Measurements from ENCODE around the gene CDH1. TPM values are rescaled to one million over a fixed set of nuclear protein-coding genes. Genes with fewer than 3 reads are reported as not detected.

The CDH1 gene
- total RNA-seq, 2 donors from 2014 or later: 1.1 TPM; not detected in 1

DNA sequence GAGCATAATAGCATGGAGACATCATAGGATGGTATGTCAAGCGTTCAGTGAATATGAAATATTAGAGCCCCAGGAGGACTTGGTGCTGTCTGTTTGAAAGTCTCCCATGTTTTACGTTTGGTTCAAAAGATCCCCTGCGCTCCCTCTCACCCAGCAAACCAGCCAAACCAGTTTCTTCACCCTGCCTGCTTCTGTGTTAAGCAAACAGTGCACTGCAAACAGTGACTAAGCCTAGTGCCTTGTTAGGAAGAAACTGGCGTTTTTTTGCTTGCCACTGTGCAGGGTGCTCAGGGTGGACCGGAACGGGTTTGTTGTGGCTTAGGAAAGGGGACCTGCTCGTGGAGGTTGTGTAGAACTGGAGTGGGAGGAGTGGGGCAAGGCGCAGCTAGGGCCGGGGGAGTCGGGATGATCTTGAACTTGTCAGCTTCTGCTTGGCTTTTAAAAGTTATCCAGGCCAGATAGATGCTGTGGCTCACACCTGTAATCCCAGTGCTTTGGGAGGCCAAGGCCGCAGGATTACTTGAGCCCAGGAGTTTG, 7.7 kb downstream of the CDH1 start:
- TF ChIP-seq, protein P1, sequence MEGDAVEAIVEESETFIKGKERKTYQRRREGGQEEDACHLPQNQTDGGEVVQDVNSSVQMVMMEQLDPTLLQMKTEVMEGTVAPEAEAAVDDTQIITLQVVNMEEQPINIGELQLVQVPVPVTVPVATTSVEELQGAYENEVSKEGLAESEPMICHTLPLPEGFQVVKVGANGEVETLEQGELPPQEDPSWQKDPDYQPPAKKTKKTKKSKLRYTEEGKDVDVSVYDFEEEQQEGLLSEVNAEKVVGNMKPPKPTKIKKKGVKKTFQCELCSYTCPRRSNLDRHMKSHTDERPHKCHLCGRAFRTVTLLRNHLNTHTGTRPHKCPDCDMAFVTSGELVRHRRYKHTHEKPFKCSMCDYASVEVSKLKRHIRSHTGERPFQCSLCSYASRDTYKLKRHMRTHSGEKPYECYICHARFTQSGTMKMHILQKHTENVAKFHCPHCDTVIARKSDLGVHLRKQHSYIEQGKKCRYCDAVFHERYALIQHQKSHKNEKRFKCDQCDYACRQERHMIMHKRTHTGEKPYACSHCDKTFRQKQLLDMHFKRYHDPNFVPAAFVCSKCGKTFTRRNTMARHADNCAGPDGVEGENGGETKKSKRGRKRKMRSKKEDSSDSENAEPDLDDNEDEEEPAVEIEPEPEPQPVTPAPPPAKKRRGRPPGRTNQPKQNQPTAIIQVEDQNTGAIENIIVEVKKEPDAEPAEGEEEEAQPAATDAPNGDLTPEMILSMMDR (IDR thresholded peaks at IDR 0.05): no peak

GRCh38 chr16:68746951-68747350, 9.9 kb downstream of the CDH1 start:
- TF ChIP-seq, protein P1 (IDR thresholded peaks at IDR 0.05): no peak
- no peak for ATAC-seq (ENCODE audit: insufficient number of reproducible peaks, low FRiP score, low read depth)
- no peak overlapping the region for H3K27ac ChIP-seq
- no peak for DNase-seq (ENCODE audit: low spot score)
- H3K9me3 ChIP-seq: no peaks in the 10 kb centered on the region
- H3K27me3 ChIP-seq (replicated peaks; ENCODE audit: insufficient read depth): no peaks in the 10 kb centered on the region
- H3K36me3 ChIP-seq: no peaks in the 10 kb centered on the region
- H3K4me3 ChIP-seq: no peak overlapping the region
- no peaks in the 10 kb centered on the region for H3K4me1 ChIP-seq (ENCODE audit: control insufficient read depth in 1 of 2, low read depth in 2 of 2)

More for the DNA sequence above, 7.7 kb downstream of the CDH1 start:
- Histone ChIP-seq H3K27me3 (replicated peaks; ENCODE audit: insufficient read depth) (no peaks in the 10 kb centered on the region), H3K4me1 (ENCODE audit: control insufficient read depth in 1 of 2, low read depth in 2 of 2) (no peaks in the 10 kb centered on the region), H3K36me3 (no peaks in the 10 kb centered on the region), H3K27ac (no peak overlapping the region), H3K9me3 (no peaks in the 10 kb centered on the region), H3K4me3 (no peak overlapping the region)
- DNase-seq (ENCODE audit: low spot score) (no peak), ATAC-seq (ENCODE audit: insufficient number of reproducible peaks, low FRiP score, low read depth) (no peak)

DNA sequence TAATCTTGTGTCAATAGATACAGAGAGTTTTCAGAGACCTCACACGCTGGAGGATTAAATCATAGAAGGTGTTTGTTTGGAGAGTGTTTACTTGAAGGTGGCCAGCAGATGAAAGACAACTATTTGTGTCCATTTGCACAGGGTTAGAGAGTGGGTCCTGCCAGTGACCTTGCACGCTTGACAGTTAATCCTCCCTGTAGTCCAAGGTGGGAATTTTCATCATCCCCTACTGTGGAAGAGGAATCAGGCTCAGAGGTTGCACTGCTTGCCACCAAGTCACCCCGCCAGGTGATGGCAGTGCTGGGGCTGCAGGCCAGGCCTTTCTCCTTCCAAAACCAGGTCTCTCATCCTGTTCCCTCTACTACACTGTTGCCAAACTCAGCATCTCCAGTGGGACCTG, 12.3 kb downstream of the CDH1 start:
- DNase-seq (ENCODE audit: low spot score) (no peak), ATAC-seq (ENCODE audit: insufficient number of reproducible peaks, low FRiP score, low read depth) (no peak)
- TF ChIP-seq, protein P1 (IDR thresholded peaks at IDR 0.05): no peak
- Histone ChIP-seq H3K4me1 (ENCODE audit: control insufficient read depth in 1 of 2, low read depth in 2 of 2) (no peaks in the 10 kb centered on the region), H3K4me3 (no peak overlapping the region), H3K36me3 (no peaks in the 10 kb centered on the region), H3K27ac (no peak overlapping the region), H3K27me3 (replicated peaks; ENCODE audit: insufficient read depth) (no peaks in the 10 kb centered on the region), H3K9me3 (no peaks in the 10 kb centered on the region)

GRCh38 chr16:68750193-68750695, 13.2 kb downstream of the CDH1 start:
- TF ChIP-seq, protein P1 (IDR thresholded peaks at IDR 0.05): no peak
- H3K4me3 ChIP-seq: no peak overlapping the region
- H3K4me1 ChIP-seq (ENCODE audit: control insufficient read depth in 1 of 2, low read depth in 2 of 2): no peaks in the 10 kb centered on the region
- no peaks in the 10 kb centered on the region for H3K27me3 ChIP-seq (replicated peaks; ENCODE audit: insufficient read depth)
- no peak for ATAC-seq (ENCODE audit: insufficient number of reproducible peaks, low FRiP score, low read depth)
- H3K36me3 ChIP-seq: no peaks in the 10 kb centered on the region
- DNase-seq (ENCODE audit: low spot score): no peak
- H3K27ac ChIP-seq: no peak overlapping the region
- no peaks in the 10 kb centered on the region for H3K9me3 ChIP-seq

DNA sequence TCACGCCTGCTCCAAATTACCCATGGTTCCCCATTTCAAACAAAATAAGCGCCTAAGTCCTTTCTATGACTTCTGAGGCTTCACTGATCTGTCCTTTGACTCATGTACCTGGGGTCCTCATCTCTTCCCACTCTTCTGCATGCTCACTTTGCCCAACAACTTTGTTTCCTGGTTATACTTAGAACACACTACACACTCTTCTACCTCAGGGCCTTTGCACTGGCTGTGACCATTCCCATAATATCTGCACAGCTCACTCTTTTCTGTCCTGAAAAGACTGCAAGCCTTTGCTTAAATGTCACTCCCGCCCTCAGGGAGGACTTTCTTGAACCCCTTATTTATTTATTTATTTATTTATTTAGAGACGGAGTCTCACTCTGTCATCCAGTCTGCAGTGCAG, 14.1 kb downstream of the CDH1 start:
- Histone ChIP-seq H3K36me3 (no peaks in the 10 kb centered on the region), H3K27ac (no peak overlapping the region), H3K27me3 (replicated peaks; ENCODE audit: insufficient read depth) (no peaks in the 10 kb centered on the region), H3K4me3 (no peak overlapping the region), H3K4me1 (ENCODE audit: control insufficient read depth in 1 of 2, low read depth in 2 of 2) (no peaks in the 10 kb centered on the region), H3K9me3 (no peaks in the 10 kb centered on the region)
- TF ChIP-seq, protein P1 (IDR thresholded peaks at IDR 0.05): no peak
- no peak for ATAC-seq (ENCODE audit: insufficient number of reproducible peaks, low FRiP score, low read depth)
- DNase-seq (ENCODE audit: low spot score): no peak

All from thoracic aorta (tissue), 2 donors.